T-helper 22 cell (primary cell): ENCODE results near the gene PPARA.
A peak's percentile ranks its signal among the peaks of the same experiment; 100 is the strongest.

ENCODE experiments used
- DNase-seq: peaks from one replicate; pipeline ENCODE4 v3.0.0-alpha.2; 2020; ENCODE audit warnings: low read depth

Gene PPARA

DNA sequence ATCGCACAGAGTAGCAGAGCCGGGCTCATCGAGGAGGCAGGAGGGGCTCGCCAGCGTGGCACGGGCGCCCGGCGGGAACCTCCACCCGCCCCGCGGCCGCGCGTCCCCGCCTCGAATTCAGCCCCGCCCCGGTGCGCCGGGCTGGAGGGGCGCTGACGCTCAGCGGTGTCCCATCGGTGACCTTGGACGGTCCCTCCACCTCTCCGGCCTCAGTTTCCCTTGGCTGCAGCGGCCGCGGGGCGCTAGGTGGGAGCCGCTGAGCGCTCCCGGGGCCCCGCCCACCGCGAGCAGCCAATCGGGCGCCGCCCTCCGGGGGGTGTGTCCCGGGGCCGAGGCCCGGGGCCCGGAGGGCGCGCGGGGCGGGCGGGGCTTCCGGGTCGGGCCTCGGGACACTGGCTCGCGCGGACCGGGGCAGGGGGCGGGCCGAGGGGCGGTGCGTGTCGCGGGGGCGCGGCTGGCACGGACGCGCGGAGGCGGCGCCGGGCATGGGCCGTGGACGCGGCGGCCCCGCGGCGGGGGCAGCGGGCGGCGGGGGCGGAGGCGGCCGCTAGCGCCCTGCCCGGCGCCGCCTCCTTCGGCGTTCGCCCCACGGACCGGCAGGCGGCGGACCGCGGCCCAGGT, at the start of gene PPARA:
TSS of gene PPARA (plus strand) at position 493 of the 621 bp plus-strand sequence. CDS start 47,858 bp downstream, outside the sequence.
- peak; percentile 81 for DNase-seq

DNA sequence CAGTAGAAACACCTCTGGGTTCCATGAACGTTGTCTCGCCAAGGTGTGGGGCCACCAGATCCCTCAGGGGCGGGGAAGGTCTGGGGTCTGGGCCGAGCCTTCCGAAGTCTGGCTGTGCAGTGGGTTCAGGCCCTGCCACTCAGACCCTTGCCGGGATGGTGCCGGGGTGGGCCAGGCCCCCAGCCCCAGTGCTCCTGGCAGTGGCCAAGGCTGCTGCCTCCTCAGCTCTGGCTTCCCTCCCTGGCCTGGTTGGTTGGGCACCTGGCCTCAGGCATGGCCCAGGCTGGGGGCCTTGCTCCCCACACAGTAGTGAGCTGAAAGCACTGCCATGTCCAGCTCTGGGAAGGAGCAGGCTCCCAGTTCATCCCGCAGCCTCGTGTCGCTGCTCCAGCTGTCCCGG, 48.2 kb upstream of the PPARA start:
- DNase-seq = no peak

- DNase-seq = no peak
Observed at GRCh38 chr22:46102752-46103151, 47.6 kb upstream of the PPARA start.

DNA sequence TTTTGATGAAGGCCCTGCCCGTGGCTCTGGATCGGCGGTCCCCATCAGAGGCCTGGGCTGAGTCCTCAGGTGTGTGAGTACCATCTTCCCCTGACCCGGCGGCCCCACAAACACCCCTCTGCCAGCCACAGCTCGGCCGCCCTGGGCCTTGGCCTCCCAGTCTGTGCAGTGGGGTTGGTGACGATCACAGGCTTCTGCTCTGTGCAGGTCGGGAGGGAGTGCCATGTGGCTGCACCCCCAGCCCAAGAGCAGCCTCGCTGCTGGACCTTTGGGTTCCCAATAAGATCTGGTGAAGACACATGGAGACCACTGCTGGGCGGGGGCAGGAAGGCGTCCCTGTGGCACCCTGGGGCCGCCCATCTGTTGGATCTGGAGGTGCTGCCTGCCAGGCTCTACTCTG, 47.1 kb upstream of the PPARA start:
- DNase-seq = no peak

DNA sequence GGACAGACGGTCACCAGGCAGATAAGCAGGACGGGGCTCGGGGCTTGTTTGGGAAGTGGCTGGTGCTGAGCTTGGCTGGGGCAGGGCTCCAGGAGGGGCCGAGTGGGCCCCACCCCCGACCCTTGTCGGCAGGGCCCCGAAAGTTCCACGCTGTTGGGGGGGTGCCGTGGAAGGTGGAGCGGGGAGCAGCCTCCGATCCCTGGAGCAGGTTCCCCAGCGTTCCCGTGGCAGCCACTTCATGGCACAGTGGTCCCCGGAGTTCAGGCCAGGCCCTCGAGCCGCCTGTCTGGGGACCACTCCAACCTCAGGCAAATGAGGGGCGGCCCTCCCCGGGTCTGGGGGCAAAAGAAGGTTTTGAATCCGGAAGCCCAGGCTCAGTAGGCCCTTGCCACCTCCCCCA, 46.7 kb upstream of the PPARA start:
- DNase-seq = no peak

- DNase-seq = no peak
Observed at GRCh38 chr22:46104170-46104880, 46.0 kb upstream of the PPARA start.

GRCh38 chr22:46104881-46105493, 45.3 kb upstream of the PPARA start:
- no peak for DNase-seq

DNA sequence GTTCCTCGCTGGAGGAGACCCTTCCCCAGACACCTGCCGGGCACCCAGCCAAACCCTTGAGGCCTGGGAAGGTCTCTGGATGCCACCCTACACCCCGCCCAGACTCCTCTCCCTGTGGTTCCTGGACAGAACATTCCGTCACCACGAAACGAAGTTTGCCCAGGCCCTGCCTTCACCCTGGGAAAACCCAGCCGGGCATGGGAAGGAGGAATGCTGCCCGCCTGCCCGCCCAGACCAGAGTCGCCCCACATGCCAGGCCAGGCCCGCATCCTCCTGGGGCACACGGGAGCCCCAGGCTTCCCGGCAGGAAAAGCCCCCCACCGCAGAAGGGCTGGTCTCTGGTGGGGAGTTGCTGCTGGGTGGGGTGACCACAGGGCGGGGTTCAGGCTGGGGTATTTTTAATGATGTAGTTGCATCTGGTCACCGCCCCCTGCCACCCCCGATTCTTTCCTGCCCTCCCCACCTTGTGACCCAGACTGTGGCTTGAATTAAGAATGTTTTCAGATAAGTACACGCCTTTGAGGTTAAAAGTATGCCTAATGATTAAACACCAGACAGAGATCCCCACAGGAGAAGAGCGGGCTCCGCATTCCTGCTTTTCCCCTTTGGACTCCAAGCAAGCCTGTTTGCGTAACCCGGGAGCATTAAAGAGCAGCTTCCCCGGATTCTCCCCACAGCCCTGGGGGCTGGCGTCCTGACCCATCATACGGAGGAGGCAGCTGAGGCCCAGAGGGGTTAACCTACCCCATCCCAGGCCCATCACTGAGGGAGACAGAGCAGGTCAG, 44.6 kb upstream of the PPARA start:
- DNase-seq = no peak

- DNase-seq = no peak
Observed at GRCh38 chr22:46106279-46107022, 43.9 kb upstream of the PPARA start.

- DNase-seq = no peak
Observed at GRCh38 chr22:46107089-46107664, 43.1 kb upstream of the PPARA start.

DNA sequence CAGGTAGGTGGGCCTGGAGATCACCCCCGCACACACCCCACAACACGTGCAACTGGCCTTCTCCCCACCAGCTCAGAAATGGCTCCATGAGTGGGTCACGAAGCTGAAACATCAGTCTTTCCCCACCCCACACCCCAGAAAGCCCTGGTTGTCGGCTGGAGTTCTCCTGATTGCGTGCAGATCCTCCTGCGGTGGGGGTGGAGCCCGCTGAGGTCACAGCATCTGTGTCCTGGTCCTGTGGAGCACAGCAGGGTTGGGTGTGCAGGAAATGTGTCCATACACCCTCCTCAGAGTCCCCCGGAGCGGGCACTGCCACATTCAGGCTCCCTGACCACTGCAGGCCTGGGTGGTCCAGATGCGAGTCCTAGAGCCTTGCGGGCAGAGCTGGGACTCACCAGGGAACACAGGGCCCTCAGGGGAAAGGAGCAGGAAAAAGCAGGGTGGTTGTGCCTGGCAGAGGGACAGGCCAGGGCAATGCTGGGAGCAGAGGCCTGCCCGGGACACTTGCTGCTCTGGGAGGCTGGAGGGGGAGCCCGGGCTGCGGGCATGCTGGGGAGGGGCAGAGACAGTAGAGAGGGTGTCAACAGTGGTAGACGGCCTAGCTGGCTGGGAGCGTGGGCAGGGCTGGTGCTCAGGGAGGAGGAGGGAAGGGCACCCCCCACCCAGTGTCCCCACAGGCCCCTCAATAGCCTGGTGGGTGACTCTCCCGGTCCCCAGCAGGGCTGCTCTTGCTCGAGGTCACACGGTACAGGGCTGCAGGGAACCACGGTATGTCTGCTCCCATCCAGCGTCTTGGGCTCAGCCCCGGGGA, 42.4 kb upstream of the PPARA start:
- no peak for DNase-seq

DNA sequence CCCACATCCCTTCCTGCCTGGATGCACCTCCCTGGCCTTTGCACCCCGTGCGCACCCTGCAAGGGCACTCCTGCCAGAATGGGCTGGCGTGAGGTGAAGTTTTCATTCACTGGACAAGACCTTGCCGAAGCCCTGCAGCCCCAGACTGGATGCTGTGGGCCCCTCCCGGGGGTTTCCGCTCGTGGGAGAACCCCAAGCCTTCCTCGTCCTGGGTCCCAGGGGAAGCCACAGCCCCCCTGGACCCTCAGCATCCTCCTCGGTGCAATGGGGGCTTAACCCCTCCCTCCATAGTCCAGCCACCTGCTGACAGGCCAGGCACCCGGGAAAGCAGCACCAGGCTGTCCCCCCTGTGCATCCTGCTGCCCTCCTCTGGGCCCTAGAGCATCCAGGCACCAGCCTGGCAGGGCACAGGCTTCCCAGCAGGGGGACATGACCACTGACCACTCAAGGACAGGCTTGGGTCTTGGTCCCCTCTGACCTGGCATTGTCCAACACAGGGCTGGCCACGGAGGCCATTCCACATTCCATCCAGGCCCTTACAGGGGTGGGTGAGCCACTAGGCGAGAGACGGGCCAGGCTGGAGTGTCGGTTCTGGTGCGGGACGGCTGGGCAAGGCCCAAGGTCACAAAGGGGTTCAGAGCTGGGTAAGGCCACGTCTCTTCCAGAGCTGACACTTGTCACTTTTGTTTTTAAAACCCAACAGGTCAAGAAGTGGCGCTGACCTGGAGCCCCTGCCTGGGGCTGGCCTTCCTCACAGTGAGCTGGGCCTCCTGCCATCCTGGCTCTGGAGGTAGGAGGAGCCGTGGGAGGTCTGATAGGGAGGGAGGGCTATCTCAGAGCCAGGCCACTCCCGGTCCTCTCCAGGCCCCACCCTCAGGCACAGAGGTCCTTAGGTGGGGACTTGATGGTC, 41.5 kb upstream of the PPARA start:
- no peak for DNase-seq

DNA sequence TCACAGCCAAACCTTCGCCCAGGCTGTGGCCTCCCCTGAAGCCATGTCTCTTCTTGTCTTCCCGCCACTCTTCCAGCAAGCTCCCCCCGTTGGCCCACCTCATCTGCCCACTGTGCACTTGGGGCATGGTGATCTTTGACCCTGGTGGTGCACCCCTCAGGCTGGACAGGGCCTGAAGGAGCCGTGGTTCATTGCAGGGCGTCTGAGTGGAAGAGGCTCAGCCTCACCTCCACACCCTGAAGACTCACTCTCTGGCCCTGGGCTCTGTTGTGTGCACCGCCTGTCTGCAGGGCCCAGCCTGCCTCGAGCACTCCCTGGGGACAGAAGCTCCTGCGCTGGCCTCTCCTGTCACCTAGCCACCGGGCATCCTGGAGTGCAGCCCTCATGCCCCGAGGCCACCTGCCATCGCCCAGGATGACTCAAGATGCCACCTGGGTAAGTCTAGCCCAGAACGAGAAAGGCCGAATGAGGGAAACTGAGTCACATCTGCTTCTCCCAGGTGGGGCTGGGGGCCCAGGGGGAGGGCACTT, 40.8 kb upstream of the PPARA start:
- no peak for DNase-seq

- no peak for DNase-seq
Observed at GRCh38 chr22:46110215-46110614, 40.1 kb upstream of the PPARA start.

- DNase-seq = no peak
Observed at GRCh38 chr22:46111645-46112306, 38.5 kb upstream of the PPARA start.

- DNase-seq = no peak
Observed at GRCh38 chr22:46112405-46112804, 37.9 kb upstream of the PPARA start.

GRCh38 chr22:46113110-46113909, 37.0 kb upstream of the PPARA start:
- no peak for DNase-seq
